ENCODE data around the gene GARIN5B. TPM values are rescaled to one million over a fixed set of nuclear protein-coding genes. Genes with fewer than 3 reads are reported as not detected.

GARIN5B gene
- 0.03 to 0.14 TPM (median 0.12 TPM) in 5 replicates for total RNA-seq (2022; extraction: Qiagen RNA extraction)

DNA sequence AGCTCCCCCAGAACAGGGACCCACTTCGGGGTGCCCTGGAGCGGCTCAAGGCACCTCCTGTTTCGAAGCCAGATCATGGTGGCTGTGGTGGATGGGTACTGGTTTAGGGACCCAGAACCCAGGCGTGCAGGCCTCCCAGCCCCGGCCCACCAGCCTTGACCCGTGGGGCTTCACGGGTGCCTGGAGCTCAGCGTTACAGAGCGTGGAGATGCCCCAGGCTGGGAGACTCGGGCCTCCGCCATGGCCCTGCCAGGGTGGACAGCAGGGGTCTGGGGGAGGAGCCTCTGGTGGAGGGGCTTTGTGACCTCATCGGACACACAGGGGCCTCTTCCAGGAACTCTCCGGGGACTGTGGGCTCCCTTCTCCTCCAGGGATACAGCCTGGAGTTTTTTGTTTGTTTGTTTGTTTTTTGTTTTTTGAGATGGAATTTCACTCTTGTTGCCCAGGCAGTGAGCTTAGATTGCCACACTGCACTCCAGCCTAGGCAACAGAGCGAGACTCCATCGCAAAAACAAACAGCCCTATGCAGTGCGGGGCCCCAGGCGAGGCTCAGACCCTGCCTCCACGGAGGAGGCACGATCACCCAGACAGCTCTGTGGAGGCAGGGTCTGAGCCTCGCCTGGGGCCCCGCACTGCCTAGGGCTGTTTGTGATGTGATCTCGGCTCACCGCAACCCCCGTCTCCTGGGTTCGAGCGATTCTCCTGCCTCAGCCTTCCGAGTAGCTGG, at the start of gene GARIN5B:
Gene GARIN5B (minus strand): TSS at position 271 of the 727 bp plus-strand sequence. CDS start 194 bp downstream, at position 77.

DNA sequence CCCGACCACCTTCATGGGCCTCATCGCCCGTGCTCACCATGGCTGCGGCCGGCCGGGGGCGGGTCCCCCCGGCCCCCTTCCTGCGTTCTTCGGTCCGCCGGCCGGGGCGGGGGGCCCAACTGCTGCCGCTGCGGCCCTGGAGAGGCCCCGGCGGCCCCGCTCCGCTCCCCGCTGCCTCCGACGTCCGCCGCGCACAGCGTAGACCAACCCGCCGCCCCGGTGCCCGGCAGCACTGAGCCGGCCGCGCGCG, 44.4 kb upstream of the GARIN5B start, which contains the start of gene UBE2S:
Gene UBE2S (minus strand): TSS at position 239 of the 250 bp plus-strand sequence. CDS start 199 bp downstream, at position 40.

DNA sequence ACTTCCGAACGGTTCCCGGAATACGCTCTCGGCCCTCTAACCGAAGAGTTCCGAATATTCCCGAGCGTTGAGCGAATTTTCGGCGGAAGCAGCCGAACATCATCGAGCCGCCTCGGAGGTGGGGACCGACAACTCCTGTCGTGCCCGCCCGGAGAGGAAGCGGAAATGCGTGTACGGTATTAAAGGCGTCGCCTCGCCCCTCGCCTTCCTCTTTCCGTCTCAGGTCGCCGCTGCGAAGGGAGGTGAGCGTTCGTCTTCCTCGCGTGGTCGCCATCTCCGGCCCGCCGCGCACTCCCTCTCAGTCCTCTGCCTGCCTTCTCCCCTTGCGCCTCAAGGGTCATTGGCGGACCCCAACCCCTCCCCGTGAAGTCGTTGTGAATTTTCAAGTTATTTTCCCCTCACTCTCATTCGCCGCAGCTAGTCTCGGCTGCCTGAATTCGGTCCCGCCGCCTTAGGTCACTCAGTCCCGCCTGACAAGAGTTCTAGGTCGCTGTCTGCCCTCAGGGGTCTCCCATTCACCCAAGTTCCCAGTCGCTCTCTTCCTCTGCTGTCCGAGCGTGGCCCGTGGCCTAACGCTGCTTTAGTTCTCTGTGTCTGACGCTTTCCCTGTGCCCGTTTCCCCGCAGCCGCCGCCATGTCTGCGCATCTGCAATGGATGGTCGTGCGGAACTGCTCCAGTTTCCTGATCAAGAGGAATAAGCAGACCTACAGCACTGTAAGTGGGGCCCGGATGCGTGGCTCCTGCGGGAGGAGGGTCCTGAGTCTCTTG, 22.8 kb upstream of the GARIN5B start, which contains the start of gene RPL28:
Gene RPL28 (plus strand): TSS at position 209 of the 769 bp plus-strand sequence. CDS start 426 bp downstream, at position 635.

DNA sequence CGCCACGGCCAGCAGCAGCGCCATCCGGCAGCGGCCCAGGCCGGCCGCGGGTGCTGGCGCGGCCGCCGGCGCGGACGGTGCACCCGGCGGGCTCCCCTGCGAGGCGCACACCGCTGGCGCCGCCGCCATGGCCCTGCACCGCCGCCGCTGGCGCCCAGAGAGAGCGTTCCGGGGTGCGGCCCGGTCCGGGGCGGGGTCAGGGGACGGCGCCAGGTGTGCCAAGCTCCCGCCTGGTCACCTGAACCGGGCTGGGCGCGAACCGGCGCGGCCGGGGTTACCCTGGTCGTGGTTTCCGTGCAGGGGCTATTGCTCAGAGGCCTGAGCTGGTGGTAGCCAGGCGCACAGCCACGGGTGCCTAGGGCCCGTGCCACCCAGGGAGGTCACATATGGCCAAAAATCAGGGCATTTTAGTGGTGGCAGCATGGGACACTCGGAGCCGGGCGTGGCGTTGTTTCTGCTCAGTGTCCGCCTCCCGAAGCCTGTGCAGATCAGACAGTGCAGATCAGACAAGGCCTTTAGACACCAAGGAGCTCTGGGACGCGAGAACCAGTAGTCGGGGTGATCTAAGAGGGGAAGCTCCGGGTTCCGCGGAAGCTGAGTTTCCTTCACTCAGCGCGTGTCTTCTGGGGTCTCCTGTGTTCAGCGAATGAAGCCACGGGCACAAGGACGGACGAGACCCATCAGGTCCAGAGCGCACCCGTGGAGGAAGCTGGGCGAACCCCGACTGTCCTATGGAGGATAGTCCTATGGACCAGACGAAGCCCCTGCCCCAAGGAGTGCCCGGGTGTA, 21.3 kb upstream of the GARIN5B start, which contains the start of gene TMEM238:
Gene TMEM238 (minus strand): TSS at position 162 of the 789 bp plus-strand sequence. CDS start 33 bp downstream, at position 129.

DNA sequence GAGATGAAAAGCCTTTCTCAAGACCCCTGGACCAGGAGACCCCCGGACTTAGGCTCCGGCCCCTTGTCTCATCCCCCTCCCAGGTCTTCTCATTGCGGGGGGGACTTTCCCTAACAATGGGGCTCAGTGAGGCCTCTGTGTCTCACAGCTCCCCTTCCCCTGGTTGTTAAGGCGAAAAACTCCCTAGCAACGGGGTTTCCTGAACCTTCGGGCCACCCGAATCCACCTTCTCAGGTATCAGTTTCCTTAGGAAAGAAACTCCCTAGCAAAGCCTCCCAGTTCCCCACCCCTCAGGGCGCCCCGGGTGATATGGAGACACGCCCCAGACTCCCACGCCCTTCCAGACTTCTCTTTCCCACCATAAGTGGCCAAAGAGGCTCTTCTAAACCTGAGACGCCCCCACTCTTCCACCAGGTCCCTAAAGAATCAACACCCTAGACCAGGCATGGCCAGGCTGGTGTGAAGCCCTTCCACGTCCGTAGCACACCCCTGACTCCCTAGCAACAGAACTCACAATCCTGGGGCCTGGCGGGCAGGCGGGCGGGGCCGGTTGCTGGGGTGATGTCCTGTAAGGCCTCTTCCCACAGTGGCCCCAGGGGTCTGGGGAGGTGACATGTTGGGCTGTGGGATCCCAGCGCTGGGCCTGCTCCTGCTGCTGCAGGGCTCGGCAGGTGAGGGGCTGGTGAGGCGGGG, 13.3 kb upstream of the GARIN5B start, which contains the start of gene TMEM190:
Gene TMEM190 (plus strand): TSS at position 586 of the 693 bp plus-strand sequence. CDS start 28 bp downstream, at position 614.

DNA sequence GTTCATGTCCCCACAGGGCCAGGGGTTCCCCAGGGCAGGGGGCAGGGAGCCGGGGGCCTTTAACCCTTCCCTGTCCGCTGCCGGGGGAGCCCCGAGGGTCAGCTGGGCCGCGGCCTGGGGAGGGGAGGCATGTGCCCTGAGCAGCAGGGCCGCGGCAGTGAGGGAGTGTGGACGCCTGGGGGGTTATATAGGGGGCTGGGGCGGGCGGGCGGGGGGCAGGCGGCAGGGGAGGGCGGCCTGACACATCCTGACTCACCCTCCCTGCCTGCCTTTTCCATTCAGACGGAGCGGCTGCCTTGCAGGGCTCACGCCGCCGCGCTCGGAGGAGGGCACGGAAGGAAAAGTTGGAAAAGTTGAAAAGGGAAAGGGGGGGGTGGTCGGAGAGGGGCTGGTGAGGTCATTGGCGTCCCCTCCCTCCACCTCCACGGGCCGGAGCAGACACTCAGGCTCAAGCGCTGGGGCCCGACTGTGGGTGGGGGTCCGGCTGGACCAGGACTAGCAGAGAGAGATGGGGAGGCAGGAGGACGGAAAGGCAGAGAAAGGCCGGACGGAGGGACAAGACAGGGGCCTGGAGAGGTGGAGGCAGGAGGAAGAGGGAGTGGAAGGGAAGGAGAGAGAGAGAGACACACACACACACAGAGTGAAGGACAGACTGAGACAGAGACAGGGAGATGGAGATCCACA, 7.4 kb upstream of the GARIN5B start, which contains the start of gene IL11:
Gene IL11 (minus strand): TSS at position 159 of the 684 bp plus-strand sequence. CDS start 153 bp downstream, at position 6.

DNA sequence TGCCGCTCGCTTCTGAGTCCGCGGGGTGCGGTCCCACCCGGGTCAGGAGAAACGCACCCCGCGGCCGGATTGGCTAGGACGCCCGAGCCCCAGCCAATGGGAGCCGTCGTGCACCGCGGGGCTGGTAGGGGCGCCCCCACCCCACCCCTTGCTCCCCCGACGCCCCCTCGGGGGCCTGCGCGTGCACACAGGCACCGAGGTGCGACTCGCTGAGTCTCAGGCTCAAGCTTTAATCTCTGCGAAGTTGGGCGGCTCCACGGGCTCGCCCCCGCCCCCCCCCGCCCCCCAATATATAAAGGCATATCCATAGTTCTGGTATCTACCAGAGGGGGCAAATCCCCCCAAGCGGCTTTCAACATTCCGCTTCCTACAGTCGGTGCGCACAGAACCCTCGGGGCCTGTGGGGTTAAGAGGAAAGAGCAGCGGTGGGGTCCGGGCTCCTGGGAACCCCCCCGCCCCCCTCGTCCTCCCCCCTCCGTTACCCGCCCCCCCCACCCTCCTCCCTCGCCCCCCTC, 8.3 kb downstream of the GARIN5B start, which contains the start of gene COX6B2:
Gene COX6B2 (minus strand): TSS at position 22 of the 515 bp plus-strand sequence. CDS start 198 bp downstream, outside the sequence.

DNA sequence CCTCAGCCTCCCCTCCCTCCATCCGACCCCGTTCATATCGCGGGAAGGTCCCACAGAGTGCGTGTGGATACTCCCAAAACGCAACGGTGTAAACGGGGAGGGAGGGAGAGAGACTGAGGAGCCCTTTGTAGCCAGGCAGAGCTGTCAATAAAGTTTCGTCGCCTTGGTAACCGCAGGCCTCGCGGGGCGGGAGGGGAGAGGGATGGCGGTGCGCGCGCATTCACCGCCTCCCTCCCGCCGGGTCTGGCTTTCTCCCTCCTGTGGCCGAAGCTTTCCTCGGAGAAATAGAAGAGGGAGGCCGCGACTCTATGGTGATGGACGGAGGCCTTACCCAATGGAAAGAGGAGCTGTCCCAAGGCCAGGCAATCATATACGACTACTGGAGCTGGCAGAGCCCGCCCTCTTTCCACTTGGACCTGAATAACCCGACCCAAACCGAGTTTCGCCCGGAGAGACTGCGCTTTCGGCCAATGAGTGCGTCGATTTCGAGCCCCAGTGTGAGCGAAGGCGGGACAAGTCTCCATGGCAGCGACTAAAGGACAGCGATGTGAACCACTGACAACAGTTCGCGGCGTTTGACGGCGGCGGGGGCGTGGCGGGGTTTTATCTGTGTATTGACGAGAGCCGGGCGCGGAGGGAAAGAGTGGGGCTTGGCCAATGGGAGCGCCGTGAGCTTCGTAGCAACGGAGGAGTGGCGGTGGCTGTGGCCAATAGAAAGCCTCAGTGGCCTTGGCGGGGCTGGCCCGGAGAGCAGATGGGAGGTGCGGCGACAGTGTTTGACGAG, 23.8 kb downstream of the GARIN5B start, which contains the start of gene KMT5C:
Gene KMT5C (plus strand): TSS at position 772 of the 784 bp plus-strand sequence. CDS start 2,061 bp downstream, outside the sequence.

DNA sequence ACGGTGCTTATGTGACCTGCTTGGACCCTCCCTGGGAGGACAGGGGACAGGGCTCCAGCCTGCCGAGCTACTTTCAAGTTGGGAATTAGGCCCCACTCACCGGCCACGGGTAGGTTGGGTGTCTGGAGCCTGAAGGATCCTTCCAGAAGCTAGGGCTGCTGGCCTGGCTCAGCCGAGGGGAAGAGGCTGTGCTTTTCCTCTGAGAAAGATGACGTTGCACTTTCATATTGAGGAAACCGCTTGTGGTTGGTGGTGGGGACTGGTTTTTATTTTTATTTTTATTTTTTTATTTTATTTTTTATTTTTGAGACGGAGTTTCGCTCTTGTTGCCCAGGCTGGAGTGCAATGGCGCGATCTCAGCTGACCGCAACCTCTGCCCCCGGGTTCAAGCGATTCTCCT, 37.9 kb downstream of the GARIN5B start, which contains the start of gene TMEM150B:
Gene TMEM150B (minus strand): TSS at position 170 of the 400 bp plus-strand sequence. CDS start 4,305 bp downstream, outside the sequence.

Other genes with a start within 250 kb of the GARIN5B start
- 55.2 to 86.5 TPM (median 80.7 TPM) in 5 replicates for gene PPP1R12C, start 245.6 kb downstream of the GARIN5B start, total RNA-seq (2022; extraction: Qiagen RNA extraction)
- 108 to 151 TPM (median 139 TPM) in 5 replicates for gene TNNT1, start 214.1 kb downstream of the GARIN5B start, total RNA-seq (2022; extraction: Qiagen RNA extraction)
- 5.9 to 8.2 TPM (median 7.5 TPM) in 5 replicates for gene TNNI3, start 205.5 kb downstream of the GARIN5B start, total RNA-seq (2022; extraction: Qiagen RNA extraction)
- gene DNAAF3, start 196.6 kb downstream of the GARIN5B start, total RNA-seq (2022; extraction: Qiagen RNA extraction), result 4.6 to 5.9 TPM (median 5.4 TPM) in 5 replicates
- gene SYT5, start 183.0 kb downstream of the GARIN5B start, total RNA-seq (2022; extraction: Qiagen RNA extraction), result 1.9 to 5.0 TPM (median 3.5 TPM) in 5 replicates
- gene PTPRH, start 153.8 kb downstream of the GARIN5B start, total RNA-seq (2022; extraction: Qiagen RNA extraction), result 2.8 to 4.5 TPM (median 3.7 TPM) in 5 replicates
- 1.8 to 4.7 TPM (median 4.1 TPM) in 5 replicates for gene TMEM86B, start 134.5 kb downstream of the GARIN5B start, total RNA-seq (2022; extraction: Qiagen RNA extraction)
- gene PPP6R1, start 104.2 kb downstream of the GARIN5B start, total RNA-seq (2022; extraction: Qiagen RNA extraction), result 84.6 to 114 TPM (median 113 TPM) in 5 replicates
- gene HSPBP1, start 83.2 kb downstream of the GARIN5B start, total RNA-seq (2022; extraction: Qiagen RNA extraction), result 121 to 154 TPM (median 139 TPM) in 5 replicates
- gene BRSK1, start 79.3 kb downstream of the GARIN5B start, total RNA-seq (2022; extraction: Qiagen RNA extraction), result 2.8 to 3.4 TPM (median 3.3 TPM) in 5 replicates
- not detected in 5 replicates for gene TMEM150B, start 37.9 kb downstream of the GARIN5B start, total RNA-seq (2022; extraction: Qiagen RNA extraction)
- gene KMT5C, start 23.4 kb downstream of the GARIN5B start, total RNA-seq (2022; extraction: Qiagen RNA extraction), result 5.2 to 6.3 TPM (median 6.0 TPM) in 5 replicates
- 0.61 to 1.1 TPM (median 0.83 TPM) in 5 replicates for gene COX6B2, start 8.5 kb downstream of the GARIN5B start, total RNA-seq (2022; extraction: Qiagen RNA extraction)
- gene IL11, start 7.2 kb upstream of the GARIN5B start, total RNA-seq (2022; extraction: Qiagen RNA extraction), result 9.6 to 11.2 TPM (median 10.5 TPM) in 5 replicates
- 0.93 to 2.2 TPM (median 1.3 TPM) in 5 replicates for gene TMEM190, start 13.6 kb upstream of the GARIN5B start, total RNA-seq (2022; extraction: Qiagen RNA extraction)
- gene TMEM238, start 21.0 kb upstream of the GARIN5B start, total RNA-seq (2022; extraction: Qiagen RNA extraction), result 2.0 to 9.6 TPM (median 7.8 TPM) in 5 replicates
- gene RPL28, start 22.7 kb upstream of the GARIN5B start, total RNA-seq (2022; extraction: Qiagen RNA extraction), result 2,614 to 2,914 TPM (median 2,802 TPM) in 5 replicates
- gene UBE2S, start 44.5 kb upstream of the GARIN5B start, total RNA-seq (2022; extraction: Qiagen RNA extraction), result 270 to 454 TPM (median 404 TPM) in 5 replicates
- gene SHISA7, start 80.0 kb upstream of the GARIN5B start, total RNA-seq (2022; extraction: Qiagen RNA extraction), result 0.01 TPM in 1 of 5 replicates, not detected in the others
- 55.5 to 66.5 TPM (median 58.3 TPM) in 5 replicates for gene ISOC2, start 98.4 kb upstream of the GARIN5B start, total RNA-seq (2022; extraction: Qiagen RNA extraction)
- gene C19orf85, start 101.5 kb upstream of the GARIN5B start, total RNA-seq (2022; extraction: Qiagen RNA extraction), result not detected in 5 replicates
- 5.1 to 10.1 TPM (median 7.8 TPM) in 5 replicates for gene ZNF628, start 113.4 kb upstream of the GARIN5B start, total RNA-seq (2022; extraction: Qiagen RNA extraction)
- 36.7 to 57.2 TPM (median 56.0 TPM) in 5 replicates for gene NAT14, start 121.9 kb upstream of the GARIN5B start, total RNA-seq (2022; extraction: Qiagen RNA extraction)
- gene SSC5D, start 125.2 kb upstream of the GARIN5B start, total RNA-seq (2022; extraction: Qiagen RNA extraction), result 0.40 to 0.99 TPM (median 0.66 TPM) in 5 replicates
- 1.5 to 2.4 TPM (median 1.9 TPM) in 5 replicates for gene SBK2, start 173.9 kb upstream of the GARIN5B start, total RNA-seq (2022; extraction: Qiagen RNA extraction)
- gene SBK3, start 182.3 kb upstream of the GARIN5B start, total RNA-seq (2022; extraction: Qiagen RNA extraction), result 1.9 to 2.2 TPM (median 2.1 TPM) in 5 replicates
- gene ZNF579, start 217.6 kb upstream of the GARIN5B start, total RNA-seq (2022; extraction: Qiagen RNA extraction), result 20.8 to 35.0 TPM (median 33.5 TPM) in 5 replicates
- 20.8 to 26.0 TPM (median 24.6 TPM) in 5 replicates for gene FIZ1, start 236.3 kb upstream of the GARIN5B start, total RNA-seq (2022; extraction: Qiagen RNA extraction)
- 13.9 to 20.0 TPM (median 17.7 TPM) in 5 replicates for gene ZNF524, start 237.0 kb upstream of the GARIN5B start, total RNA-seq (2022; extraction: Qiagen RNA extraction)
- 7.1 to 12.5 TPM (median 12.2 TPM) in 5 replicates for gene ZNF865, start 242.4 kb upstream of the GARIN5B start, total RNA-seq (2022; extraction: Qiagen RNA extraction)